Activated CD8-positive, alpha-beta T cell treated with anti-CD3 and anti-CD28 coated beads, Interleukin-2, amount 10 ng/mL, durations not matched to agents 7 days and 5 days (primary cell): ENCODE data around the gene ANKFY1. TPM values are rescaled to one million over a fixed set of nuclear protein-coding genes. Genes with fewer than 3 reads are reported as not detected.

Experiments
- ATAC-seq: fragments of 150-1000 bp; cut with Tn5 transposase; one replicate; pipeline ENCODE4 v1.10.0; 2021; ENCODE audit warnings: moderate library complexity
- CTCF ChIA-PET: fragments of 350-600 bp; sonication (Branson Sonifier 250); formaldehyde crosslinking; loops from one replicate; lab custom pipeline; 2021; ENCODE audit warnings: antibody characterized with exemption; lab: Charles Lee
- POLR2A ChIA-PET: fragments of 350-600 bp; sonication (Branson Sonifier 250); formaldehyde crosslinking; loops from one replicate; lab custom pipeline; 2021; ENCODE audit warnings: antibody characterized with exemption; lab: Charles Lee
- DNase-seq: peaks from one replicate; pipeline ENCODE4 v3.0.0-alpha.2; 2020
- H3K27ac Mint-ChIP-seq: one replicate; pipeline ENCODE4 v1.8.0; 2021; ENCODE audit warnings: mild to moderate bottlenecking, mixed read lengths
- H3K27me3 Mint-ChIP-seq: one replicate; pipeline ENCODE4 v1.8.0; 2021; ENCODE audit warnings: low read depth, mixed read lengths
- H3K36me3 Mint-ChIP-seq: one replicate; pipeline ENCODE4 v1.8.0; 2021; ENCODE audit warnings: low read depth, mixed read lengths
- H3K4me1 Mint-ChIP-seq: one replicate; pipeline ENCODE4 v1.8.0; 2021; ENCODE audit warnings: low read depth, mixed read lengths
- H3K4me3 Mint-ChIP-seq: one replicate; pipeline ENCODE4 v1.8.0; 2021; ENCODE audit warnings: mild to moderate bottlenecking, mixed read lengths
- H3K9me3 Mint-ChIP-seq: one replicate; pipeline ENCODE4 v1.8.0; 2022; ENCODE audit warnings: mixed read lengths; ENCODE audit not compliant: insufficient read depth
- total RNA-seq, 2 experiments: library from RNA; stranded (reverse); gene quantifications; one replicate each; pipeline ENCODE4 v1.2.3, GENCODE V29; 2021

Gene ANKFY1, protein sequence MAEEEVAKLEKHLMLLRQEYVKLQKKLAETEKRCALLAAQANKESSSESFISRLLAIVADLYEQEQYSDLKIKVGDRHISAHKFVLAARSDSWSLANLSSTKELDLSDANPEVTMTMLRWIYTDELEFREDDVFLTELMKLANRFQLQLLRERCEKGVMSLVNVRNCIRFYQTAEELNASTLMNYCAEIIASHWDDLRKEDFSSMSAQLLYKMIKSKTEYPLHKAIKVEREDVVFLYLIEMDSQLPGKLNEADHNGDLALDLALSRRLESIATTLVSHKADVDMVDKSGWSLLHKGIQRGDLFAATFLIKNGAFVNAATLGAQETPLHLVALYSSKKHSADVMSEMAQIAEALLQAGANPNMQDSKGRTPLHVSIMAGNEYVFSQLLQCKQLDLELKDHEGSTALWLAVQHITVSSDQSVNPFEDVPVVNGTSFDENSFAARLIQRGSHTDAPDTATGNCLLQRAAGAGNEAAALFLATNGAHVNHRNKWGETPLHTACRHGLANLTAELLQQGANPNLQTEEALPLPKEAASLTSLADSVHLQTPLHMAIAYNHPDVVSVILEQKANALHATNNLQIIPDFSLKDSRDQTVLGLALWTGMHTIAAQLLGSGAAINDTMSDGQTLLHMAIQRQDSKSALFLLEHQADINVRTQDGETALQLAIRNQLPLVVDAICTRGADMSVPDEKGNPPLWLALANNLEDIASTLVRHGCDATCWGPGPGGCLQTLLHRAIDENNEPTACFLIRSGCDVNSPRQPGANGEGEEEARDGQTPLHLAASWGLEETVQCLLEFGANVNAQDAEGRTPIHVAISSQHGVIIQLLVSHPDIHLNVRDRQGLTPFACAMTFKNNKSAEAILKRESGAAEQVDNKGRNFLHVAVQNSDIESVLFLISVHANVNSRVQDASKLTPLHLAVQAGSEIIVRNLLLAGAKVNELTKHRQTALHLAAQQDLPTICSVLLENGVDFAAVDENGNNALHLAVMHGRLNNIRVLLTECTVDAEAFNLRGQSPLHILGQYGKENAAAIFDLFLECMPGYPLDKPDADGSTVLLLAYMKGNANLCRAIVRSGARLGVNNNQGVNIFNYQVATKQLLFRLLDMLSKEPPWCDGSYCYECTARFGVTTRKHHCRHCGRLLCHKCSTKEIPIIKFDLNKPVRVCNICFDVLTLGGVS
- total RNA-seq = 10 to 100 TPM; 78.9 to 81.9 TPM

DNA sequence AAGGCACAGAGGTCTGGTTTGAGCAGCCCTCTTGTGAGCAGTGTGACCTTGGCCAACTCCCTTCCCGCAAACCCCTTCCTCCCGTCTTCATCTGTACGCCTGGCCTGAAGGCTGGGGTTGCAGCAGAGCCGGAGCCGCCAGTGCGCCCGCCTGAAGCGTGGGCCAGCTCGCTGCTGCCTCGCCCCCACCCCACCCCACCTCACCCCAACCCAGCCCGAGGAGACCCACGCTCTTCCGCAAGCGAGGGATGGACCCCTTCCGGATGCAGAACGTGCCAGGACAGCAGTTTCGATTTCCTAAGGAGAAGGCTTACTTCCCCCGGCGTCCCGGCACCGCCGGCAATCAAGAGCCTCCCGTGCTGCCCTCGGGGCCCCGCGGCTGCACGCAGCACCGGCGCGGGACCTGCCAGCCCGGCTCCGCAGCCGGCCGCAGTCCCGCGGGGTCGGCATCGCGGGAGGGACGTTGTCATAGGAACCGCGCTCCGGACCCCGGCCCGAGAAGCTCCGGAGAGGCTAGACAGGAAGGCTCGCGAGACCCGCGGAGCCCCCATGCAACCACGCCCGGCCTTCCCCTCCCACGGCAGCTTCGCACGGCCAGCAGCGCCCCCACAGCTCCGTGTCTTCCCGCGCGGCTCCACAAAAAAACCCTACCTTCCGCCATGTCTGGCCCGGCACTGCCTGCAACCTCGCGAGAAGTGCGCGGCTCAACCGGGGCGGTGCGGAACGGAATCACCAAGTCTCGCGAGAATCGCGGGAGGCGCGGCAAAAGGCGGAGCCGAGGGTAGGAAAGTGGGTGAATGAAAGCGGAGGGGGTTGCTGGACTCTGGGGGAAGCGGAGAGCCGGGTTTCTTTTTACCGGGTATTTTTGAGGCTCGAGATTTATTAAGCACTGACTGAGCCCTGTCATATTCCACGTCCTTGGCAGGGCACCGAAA lies at the start of gene ANKFY1:
Gene ANKFY1 (minus strand): TSS at position 698 of the 934 bp plus-strand sequence. CDS start 38 bp downstream, at position 660.
- Mint-ChIP-seq H3K27me3 (no peaks in the 10 kb centered on the region), H3K27ac (peak within 1 kb of the TSS; percentile 89), H3K4me3 (peak within 1 kb of the TSS; percentile 91), H3K36me3 (peaks cover 44% of the 10 kb centered on the region), H3K4me1 (peaks cover 38% of the 10 kb centered on the region), H3K9me3 (peaks cover 5% of the 10 kb centered on the region)
- ChIA-PET CTCF (interaction anchor here (0.7 to 2.3 kb wide), 4 partner anchors 9 to 40 kb away, joined by 3 to 11 read pairs (median 6); no protein-coding TSS in a partner anchor), POLR2A (interaction anchor here (0.6 to 1.8 kb wide), 7 partner anchors 11 to 1307 kb away, joined by 3 to 13 read pairs (median 4); partner anchors contain the start of genes CYB5D2 and ZZEF1)
- ATAC-seq (peak; percentile 97), DNase-seq (peak; percentile 98)

DNA sequence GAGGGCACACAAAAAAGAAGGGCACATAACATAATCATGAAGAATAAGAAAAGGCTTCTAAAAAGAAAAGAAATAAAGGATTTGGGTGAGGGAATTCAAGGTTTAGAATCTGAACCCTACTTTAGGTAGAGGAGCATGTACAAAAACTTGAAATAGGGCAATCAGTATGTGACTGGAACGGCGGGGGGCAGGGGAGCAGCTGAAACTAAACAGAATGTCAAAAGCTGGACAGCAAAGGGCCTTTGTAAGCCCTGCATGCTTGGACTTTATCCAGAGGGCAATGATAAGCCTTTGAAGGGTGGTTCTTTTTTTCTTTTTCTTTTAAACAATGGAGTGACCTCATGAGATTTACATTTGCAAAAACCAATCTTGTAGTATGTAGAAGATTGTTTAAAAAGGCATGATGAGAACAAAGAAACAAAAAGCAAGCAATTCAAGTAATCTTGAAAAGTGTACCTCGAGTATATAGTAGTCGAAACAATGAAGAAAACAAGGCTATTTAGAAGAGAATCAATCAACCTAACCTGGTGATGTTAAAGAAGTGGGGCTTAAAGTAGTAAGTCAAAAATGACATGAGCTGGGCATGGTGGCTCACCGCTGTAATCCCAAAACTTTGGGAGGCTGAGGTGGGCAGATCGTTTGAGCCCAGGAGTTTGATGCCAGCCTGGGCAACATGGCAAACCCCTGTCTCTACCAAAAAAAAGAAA lies 46.7 kb upstream of the ANKFY1 start:
- POLR2A ChIA-PET = no interaction called here
- H3K36me3 Mint-ChIP-seq = peaks cover 4% of the 10 kb centered on the region
- H3K4me1 Mint-ChIP-seq = peaks cover 31% of the 10 kb centered on the region
- no peak for ATAC-seq
- H3K27me3 Mint-ChIP-seq = no peaks in the 10 kb centered on the region
- H3K4me3 Mint-ChIP-seq = no peak overlapping the region
- no peak overlapping the region for H3K27ac Mint-ChIP-seq
- H3K9me3 Mint-ChIP-seq = no peaks in the 10 kb centered on the region
- DNase-seq = no peak
- CTCF ChIA-PET = no interaction called here

GRCh38 chr17:4309897-4310296 lies 46.1 kb upstream of the ANKFY1 start:
- no peaks in the 10 kb centered on the region for H3K9me3 Mint-ChIP-seq
- ATAC-seq (no peak), DNase-seq (no peak)
- peaks cover 30% of the 10 kb centered on the region for H3K4me1 Mint-ChIP-seq
- H3K27me3 Mint-ChIP-seq = no peaks in the 10 kb centered on the region
- CTCF ChIA-PET = interaction anchor here (0.8 kb wide), 1 partner anchor 110 kb away, joined by 3 read pairs; no protein-coding TSS in a partner anchor
- peaks cover 4% of the 10 kb centered on the region for H3K36me3 Mint-ChIP-seq
- H3K27ac Mint-ChIP-seq = no peak overlapping the region
- H3K4me3 Mint-ChIP-seq = no peak overlapping the region
- POLR2A ChIA-PET = no interaction called here

DNA sequence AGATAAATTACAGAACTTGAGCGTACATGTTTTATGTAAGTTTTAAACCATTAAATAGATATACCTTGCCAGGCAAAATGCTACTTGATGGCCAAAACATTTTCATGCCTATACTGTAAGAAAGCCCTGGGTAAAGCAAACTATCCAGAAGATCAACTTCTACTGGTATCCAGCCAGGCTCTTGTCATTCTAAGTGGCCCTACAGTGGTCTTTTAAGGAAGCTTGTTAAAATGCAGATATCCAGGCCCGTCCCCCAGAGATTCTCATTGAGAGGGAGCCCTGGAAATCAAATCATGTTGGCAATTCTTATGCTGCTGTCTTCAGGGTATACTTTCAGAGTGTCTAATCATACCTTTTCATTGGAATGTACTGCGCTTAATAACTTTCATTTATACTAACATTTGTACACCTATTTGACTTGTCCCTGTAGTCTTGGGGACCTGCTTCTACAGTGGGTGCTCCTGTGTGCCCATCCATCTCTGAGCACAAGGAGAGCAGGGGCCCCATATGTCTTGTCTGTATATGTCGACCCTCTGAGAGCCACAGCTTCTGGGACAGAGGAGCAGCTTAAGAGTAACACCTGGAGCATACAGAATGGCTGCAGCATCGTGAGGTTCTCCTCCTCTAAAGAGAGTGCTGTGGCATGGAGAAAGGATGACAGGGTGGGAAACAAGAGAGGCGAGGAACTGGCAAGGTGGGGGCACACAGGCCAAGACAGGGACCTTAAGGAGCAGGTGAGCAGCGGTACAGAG lies 43.6 kb upstream of the ANKFY1 start:
- no peak for DNase-seq
- ChIA-PET CTCF (interaction anchor here (0.7 to 1.4 kb wide), 2 partner anchors 9 to 91 kb away, joined by 3 to 4 read pairs; no protein-coding TSS in a partner anchor), POLR2A (no interaction called here)
- H3K27me3 Mint-ChIP-seq = no peaks in the 10 kb centered on the region
- H3K4me3 Mint-ChIP-seq = no peak overlapping the region
- H3K27ac Mint-ChIP-seq = peak overlapping the region; percentile 10
- H3K9me3 Mint-ChIP-seq = no peaks in the 10 kb centered on the region
- H3K36me3 Mint-ChIP-seq = peaks cover 5% of the 10 kb centered on the region
- no peak for ATAC-seq
- H3K4me1 Mint-ChIP-seq = peaks cover 16% of the 10 kb centered on the region

- POLR2A ChIA-PET = no interaction called here
- no peaks in the 10 kb centered on the region for H3K9me3 Mint-ChIP-seq
- ATAC-seq (no peak), DNase-seq (no peak)
- no peak overlapping the region for H3K4me3 Mint-ChIP-seq
- peaks cover 13% of the 10 kb centered on the region for H3K36me3 Mint-ChIP-seq
- no peak overlapping the region for H3K27ac Mint-ChIP-seq
- peaks cover 15% of the 10 kb centered on the region for H3K4me1 Mint-ChIP-seq
- no peaks in the 10 kb centered on the region for H3K27me3 Mint-ChIP-seq
- CTCF ChIA-PET = interaction anchor here (1.4 to 4.2 kb wide), 3 partner anchors 90 to 129 kb away, joined by 3 to 35 read pairs (median 3); no protein-coding TSS in a partner anchor
Observed at GRCh38 chr17:4305224-4305623, 41.4 kb upstream of the ANKFY1 start.

GRCh38 chr17:4304417-4305027 lies 40.7 kb upstream of the ANKFY1 start:
- POLR2A ChIA-PET = no interaction called here
- Mint-ChIP-seq H3K36me3 (peaks cover 13% of the 10 kb centered on the region), H3K4me3 (no peak overlapping the region), H3K9me3 (no peaks in the 10 kb centered on the region), H3K27ac (no peak overlapping the region), H3K4me1 (peaks cover 9% of the 10 kb centered on the region), H3K27me3 (no peaks in the 10 kb centered on the region)
- peak; percentile 76 for ATAC-seq
- CTCF ChIA-PET = interaction anchor here (1.0 to 4.2 kb wide), 8 partner anchors 12 to 104 kb away, joined by 3 to 35 read pairs (median 3); no protein-coding TSS in a partner anchor
- peak; percentile 73 for DNase-seq

GRCh38 chr17:4301066-4301465 lies 37.3 kb upstream of the ANKFY1 start:
- ChIA-PET CTCF (interaction anchor here (1.3 kb wide), 1 partner anchor 86 kb away, joined by 6 read pairs; no protein-coding TSS in a partner anchor), POLR2A (no interaction called here)
- no peaks in the 10 kb centered on the region for H3K27me3 Mint-ChIP-seq
- no peak for DNase-seq
- H3K36me3 Mint-ChIP-seq = peaks cover 18% of the 10 kb centered on the region
- H3K4me3 Mint-ChIP-seq = no peak overlapping the region
- H3K27ac Mint-ChIP-seq = no peak overlapping the region
- H3K4me1 Mint-ChIP-seq = no peaks in the 10 kb centered on the region
- H3K9me3 Mint-ChIP-seq = no peaks in the 10 kb centered on the region
- no peak for ATAC-seq

DNA sequence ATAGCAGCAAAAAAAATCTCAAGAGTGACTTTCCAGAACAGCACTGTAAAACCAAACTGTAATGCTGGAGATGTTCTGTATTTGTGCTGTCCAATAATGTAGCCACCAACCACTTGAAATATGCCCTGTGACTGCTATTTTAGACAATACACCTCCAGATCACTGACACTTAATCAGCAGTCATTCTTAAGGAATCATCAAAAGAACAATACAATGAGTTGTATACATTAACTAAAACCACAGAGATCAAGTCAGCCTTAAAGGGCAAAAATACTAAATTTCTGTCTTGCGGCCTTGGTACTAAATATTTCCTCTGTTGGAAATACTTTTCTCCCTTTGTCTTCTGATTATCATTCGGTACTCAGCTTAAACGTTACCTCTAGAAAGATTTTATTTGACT lies 33.6 kb upstream of the ANKFY1 start:
- no peaks in the 10 kb centered on the region for H3K4me1 Mint-ChIP-seq
- H3K27ac Mint-ChIP-seq = no peak overlapping the region
- H3K27me3 Mint-ChIP-seq = no peaks in the 10 kb centered on the region
- DNase-seq = no peak
- no peak for ATAC-seq
- H3K4me3 Mint-ChIP-seq = no peak overlapping the region
- CTCF ChIA-PET = interaction anchor here (0.9 to 1.1 kb wide), 3 partner anchors 9 to 67 kb away, joined by 3 to 4 read pairs (median 3); no protein-coding TSS in a partner anchor
- no peaks in the 10 kb centered on the region for H3K9me3 Mint-ChIP-seq
- H3K36me3 Mint-ChIP-seq = peaks cover 26% of the 10 kb centered on the region
- POLR2A ChIA-PET = no interaction called here

- no peak for DNase-seq
- Mint-ChIP-seq H3K4me3 (no peak overlapping the region), H3K27ac (no peak overlapping the region), H3K36me3 (peaks cover 22% of the 10 kb centered on the region), H3K4me1 (no peaks in the 10 kb centered on the region), H3K27me3 (no peaks in the 10 kb centered on the region), H3K9me3 (no peaks in the 10 kb centered on the region)
- ChIA-PET POLR2A (no interaction called here), CTCF (interaction anchor here (1.7 kb wide), 1 partner anchor 8 kb away, joined by 5 read pairs; no protein-coding TSS in a partner anchor)
- no peak for ATAC-seq
Observed at GRCh38 chr17:4295686-4296085, 31.9 kb upstream of the ANKFY1 start.
